ENCODE data around the gene SPRED3. TPM values are rescaled to one million over a fixed set of nuclear protein-coding genes. Genes with fewer than 3 reads are reported as not detected.

The SPRED3 gene
- total RNA-seq, 1 experiment from 2014 or later, result 7.2 TPM

DNA sequence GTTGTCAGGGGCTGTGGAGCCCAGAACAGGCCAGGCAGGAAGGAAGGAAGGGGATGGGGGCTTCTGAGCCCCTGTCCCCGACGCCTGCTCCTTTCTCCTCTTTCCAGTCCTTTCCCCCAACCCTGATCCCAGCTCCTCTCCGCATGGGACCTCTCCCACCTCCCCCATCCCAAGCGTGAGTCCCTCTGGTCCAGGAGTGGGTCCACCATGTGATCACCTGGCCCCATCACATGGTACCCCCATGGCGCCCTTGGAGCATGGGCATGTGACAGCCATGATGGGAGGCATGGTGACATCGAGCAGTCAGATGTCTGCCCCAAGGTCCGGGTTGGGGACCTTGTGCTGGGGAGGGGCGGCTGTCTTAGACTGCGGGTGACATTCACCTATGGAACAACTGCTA is 54.2 kb downstream of the SPRED3 start (continued):
- TF ChIP-seq, protein P1, sequence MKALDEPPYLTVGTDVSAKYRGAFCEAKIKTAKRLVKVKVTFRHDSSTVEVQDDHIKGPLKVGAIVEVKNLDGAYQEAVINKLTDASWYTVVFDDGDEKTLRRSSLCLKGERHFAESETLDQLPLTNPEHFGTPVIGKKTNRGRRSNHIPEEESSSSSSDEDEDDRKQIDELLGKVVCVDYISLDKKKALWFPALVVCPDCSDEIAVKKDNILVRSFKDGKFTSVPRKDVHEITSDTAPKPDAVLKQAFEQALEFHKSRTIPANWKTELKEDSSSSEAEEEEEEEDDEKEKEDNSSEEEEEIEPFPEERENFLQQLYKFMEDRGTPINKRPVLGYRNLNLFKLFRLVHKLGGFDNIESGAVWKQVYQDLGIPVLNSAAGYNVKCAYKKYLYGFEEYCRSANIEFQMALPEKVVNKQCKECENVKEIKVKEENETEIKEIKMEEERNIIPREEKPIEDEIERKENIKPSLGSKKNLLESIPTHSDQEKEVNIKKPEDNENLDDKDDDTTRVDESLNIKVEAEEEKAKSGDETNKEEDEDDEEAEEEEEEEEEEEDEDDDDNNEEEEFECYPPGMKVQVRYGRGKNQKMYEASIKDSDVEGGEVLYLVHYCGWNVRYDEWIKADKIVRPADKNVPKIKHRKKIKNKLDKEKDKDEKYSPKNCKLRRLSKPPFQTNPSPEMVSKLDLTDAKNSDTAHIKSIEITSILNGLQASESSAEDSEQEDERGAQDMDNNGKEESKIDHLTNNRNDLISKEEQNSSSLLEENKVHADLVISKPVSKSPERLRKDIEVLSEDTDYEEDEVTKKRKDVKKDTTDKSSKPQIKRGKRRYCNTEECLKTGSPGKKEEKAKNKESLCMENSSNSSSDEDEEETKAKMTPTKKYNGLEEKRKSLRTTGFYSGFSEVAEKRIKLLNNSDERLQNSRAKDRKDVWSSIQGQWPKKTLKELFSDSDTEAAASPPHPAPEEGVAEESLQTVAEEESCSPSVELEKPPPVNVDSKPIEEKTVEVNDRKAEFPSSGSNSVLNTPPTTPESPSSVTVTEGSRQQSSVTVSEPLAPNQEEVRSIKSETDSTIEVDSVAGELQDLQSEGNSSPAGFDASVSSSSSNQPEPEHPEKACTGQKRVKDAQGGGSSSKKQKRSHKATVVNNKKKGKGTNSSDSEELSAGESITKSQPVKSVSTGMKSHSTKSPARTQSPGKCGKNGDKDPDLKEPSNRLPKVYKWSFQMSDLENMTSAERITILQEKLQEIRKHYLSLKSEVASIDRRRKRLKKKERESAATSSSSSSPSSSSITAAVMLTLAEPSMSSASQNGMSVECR (CRISPR knock-in tag; IDR thresholded peaks at IDR 0.05; ENCODE audit: borderline replicate concordance), result no peak
- TF ChIP-seq GABPB1 (CRISPR knock-in tag; IDR thresholded peaks at IDR 0.05) (no peak), EMX1 (CRISPR knock-in tag; IDR thresholded peaks at IDR 0.05) (no peak), NFATC4 (CRISPR knock-in tag; IDR thresholded peaks at IDR 0.05) (no peak), SOX15 (CRISPR knock-in tag; IDR thresholded peaks at IDR 0.05) (no peak), ZNF423 (CRISPR knock-in tag; IDR thresholded peaks at IDR 0.05) (no peak)
- TF ChIP-seq, protein P2, sequence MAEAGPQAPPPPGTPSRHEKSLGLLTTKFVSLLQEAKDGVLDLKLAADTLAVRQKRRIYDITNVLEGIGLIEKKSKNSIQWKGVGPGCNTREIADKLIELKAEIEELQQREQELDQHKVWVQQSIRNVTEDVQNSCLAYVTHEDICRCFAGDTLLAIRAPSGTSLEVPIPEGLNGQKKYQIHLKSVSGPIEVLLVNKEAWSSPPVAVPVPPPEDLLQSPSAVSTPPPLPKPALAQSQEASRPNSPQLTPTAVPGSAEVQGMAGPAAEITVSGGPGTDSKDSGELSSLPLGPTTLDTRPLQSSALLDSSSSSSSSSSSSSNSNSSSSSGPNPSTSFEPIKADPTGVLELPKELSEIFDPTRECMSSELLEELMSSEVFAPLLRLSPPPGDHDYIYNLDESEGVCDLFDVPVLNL (CRISPR knock-in tag; IDR thresholded peaks at IDR 0.05; ENCODE audit: borderline replicate concordance, low read depth), result no peak

GRCh38 chr19:38443458-38443999 is 55.0 kb downstream of the SPRED3 start:
- no peaks in the 10 kb centered on the region for H3K27me3 Mint-ChIP-seq (ENCODE audit: low read depth)
- H3K36me3 Mint-ChIP-seq, result peaks cover 28% of the 10 kb centered on the region
- peaks cover 13% of the 10 kb centered on the region for H3K4me1 Mint-ChIP-seq
- ATAC-seq, result no peak
- no peak for DNase-seq (ENCODE audit: low spot score)
- ChIA-PET CTCF (no interaction called here), POLR2A (no interaction called here)
- no peaks in the 10 kb centered on the region for H3K9me3 Mint-ChIP-seq
- no peak overlapping the region for H3K4me3 Mint-ChIP-seq
- no peak overlapping the region for H3K27ac Mint-ChIP-seq
- TF ChIP-seq EMX1 (CRISPR knock-in tag; IDR thresholded peaks at IDR 0.05) (no peak), KAT7 (CRISPR knock-in tag; IDR thresholded peaks at IDR 0.05; ENCODE audit: borderline replicate concordance) (no peak), ESRRA (CRISPR knock-in tag; IDR thresholded peaks at IDR 0.05; ENCODE audit: borderline replicate concordance) (no peak), ZNF416 (CRISPR knock-in tag; IDR thresholded peaks at IDR 0.05) (no peak), AFF4 (CRISPR knock-in tag; IDR thresholded peaks at IDR 0.05; ENCODE audit: borderline replicate concordance) (no peak), ZNF121 (CRISPR knock-in tag; IDR thresholded peaks at IDR 0.05) (no peak), MLX (CRISPR knock-in tag; IDR thresholded peaks at IDR 0.05) (no peak)
- TF ChIP-seq, protein P3, sequence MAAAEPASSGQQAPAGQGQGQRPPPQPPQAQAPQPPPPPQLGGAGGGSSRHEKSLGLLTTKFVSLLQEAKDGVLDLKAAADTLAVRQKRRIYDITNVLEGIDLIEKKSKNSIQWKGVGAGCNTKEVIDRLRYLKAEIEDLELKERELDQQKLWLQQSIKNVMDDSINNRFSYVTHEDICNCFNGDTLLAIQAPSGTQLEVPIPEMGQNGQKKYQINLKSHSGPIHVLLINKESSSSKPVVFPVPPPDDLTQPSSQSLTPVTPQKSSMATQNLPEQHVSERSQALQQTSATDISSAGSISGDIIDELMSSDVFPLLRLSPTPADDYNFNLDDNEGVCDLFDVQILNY (CRISPR knock-in tag; IDR thresholded peaks at IDR 0.05), result no peak
- TF ChIP-seq, protein P4, sequence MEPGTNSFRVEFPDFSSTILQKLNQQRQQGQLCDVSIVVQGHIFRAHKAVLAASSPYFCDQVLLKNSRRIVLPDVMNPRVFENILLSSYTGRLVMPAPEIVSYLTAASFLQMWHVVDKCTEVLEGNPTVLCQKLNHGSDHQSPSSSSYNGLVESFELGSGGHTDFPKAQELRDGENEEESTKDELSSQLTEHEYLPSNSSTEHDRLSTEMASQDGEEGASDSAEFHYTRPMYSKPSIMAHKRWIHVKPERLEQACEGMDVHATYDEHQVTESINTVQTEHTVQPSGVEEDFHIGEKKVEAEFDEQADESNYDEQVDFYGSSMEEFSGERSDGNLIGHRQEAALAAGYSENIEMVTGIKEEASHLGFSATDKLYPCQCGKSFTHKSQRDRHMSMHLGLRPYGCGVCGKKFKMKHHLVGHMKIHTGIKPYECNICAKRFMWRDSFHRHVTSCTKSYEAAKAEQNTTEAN (CRISPR knock-in tag; IDR thresholded peaks at IDR 0.05), result no peak
- TF ChIP-seq, protein P1 (CRISPR knock-in tag; IDR thresholded peaks at IDR 0.05; ENCODE audit: borderline replicate concordance), result no peak
- TF ChIP-seq, protein P5, sequence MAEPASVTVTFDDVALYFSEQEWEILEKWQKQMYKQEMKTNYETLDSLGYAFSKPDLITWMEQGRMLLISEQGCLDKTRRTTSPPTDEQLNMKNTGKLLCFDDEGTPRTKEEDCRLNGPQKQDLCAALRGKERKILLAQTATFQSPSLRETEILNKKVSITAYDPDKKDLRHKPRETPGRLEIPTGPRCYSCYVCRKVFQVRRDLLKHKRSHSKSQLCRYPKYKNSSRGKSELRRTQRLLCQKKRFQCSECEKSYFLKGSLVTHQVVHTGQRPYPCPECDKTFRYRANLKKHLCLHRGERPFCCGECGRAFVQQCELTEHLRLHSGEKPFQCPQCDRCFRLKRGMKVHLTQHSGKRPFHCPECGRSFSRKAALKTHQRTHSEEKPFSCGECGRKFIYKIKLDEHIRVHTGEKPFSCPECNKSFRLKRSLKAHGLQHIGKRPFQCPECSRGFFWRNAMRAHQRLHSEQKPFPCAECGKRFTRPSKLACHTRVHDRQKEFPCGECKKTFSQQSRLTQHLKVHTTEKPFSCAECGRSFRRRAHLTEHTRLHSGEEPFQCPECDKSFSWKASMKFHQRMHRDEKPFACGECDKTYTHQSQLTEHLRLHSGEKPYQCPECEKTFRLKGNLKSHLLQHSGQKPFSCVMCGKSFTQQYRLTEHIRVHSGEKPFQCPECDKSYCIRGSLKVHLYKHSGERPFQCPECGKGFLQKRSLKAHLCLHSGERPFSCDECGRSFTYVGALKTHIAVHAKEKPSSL (CRISPR knock-in tag; conservative IDR thresholded peaks at IDR 0.05), result no peak

All from WTC11 (cell line).